ENCODE results near the gene TBC1D14. TPM values are rescaled to one million over a fixed set of nuclear protein-coding genes. Genes with fewer than 3 reads are reported as not detected.
"Not testable (repeated sequence)": the region's sequence is repeated elsewhere in the genome, so short reads cannot be mapped to it uniquely, and the experiment has no call there.

TBC1D14 gene
- total RNA-seq, 1 experiment from 2014 or later: 36.3 TPM

- no peak overlapping the region for H3K4me3 ChIP-seq (ENCODE audit: low read depth in 2 of 2, low read length in 2 of 2)
- H3K9me3 ChIP-seq (ENCODE audit: control insufficient read depth, insufficient read depth, low read depth, low read length): no peaks in the 10 kb centered on the region
- CTCF ChIA-PET: interaction anchor here (0.6 kb wide), 1 partner anchor 10 kb away, joined by 4 read pairs; no protein-coding TSS in a partner anchor
- no peaks in the 10 kb centered on the region for H3K4me1 ChIP-seq (ENCODE audit: control insufficient read depth, insufficient read depth, low read length)
- TF ChIP-seq CTCF (IDR thresholded peaks at IDR 0.05) (no peak), SIN3A (IDR thresholded peaks at IDR 0.05; ENCODE audit: borderline replicate concordance, insufficient read depth, low read depth, low read length) (no peak), REST (IDR thresholded peaks at IDR 0.05; ENCODE audit: insufficient read depth in 1 of 2, low read depth in 2 of 2, low read length in 1 of 2) (no peak), POLR2AphosphoS5 (IDR thresholded peaks at IDR 0.05; ENCODE audit: low read depth, low read length) (no peak), TCF7L2 (IDR thresholded peaks at IDR 0.05; ENCODE audit: low read depth, low read length) (no peak)
- H3K27me3 ChIP-seq (ENCODE audit: control insufficient read depth, insufficient read depth, low read length): no peaks in the 10 kb centered on the region
- intact Hi-C loops (cut with micrococcal nuclease; ENCODE audit: unreplicated experiment): no loop called here
- no TSS peak for BruUV-seq (replicated peaks)
- in situ Hi-C loops (cut with HindIII; ENCODE audit: low pct_unique_long_range_greater_than_20kb, low sequenced_read_pairs): no loop called here
- POLR2A ChIA-PET: interaction anchor here (0.6 kb wide), 1 partner anchor 167 kb away, joined by 3 read pairs; no protein-coding TSS in a partner anchor
- ATAC-seq (no peak), DNase-seq (ENCODE audit: low read depth, low spot score) (no peak)
- no peaks in the 10 kb centered on the region for H3K36me3 ChIP-seq (ENCODE audit: control insufficient read depth, insufficient read depth, low read length)
- no peak overlapping the region for H3K27ac ChIP-seq (ENCODE audit: low read length)
These were observed 167.7 kb downstream of the TBC1D14 start for GRCh38 chr4:7077371-7077770.

GRCh38 chr4:7078025-7078424 is 168.4 kb downstream of the TBC1D14 start:
- Histone ChIP-seq H3K4me1 (ENCODE audit: control insufficient read depth, insufficient read depth, low read length) (no peaks in the 10 kb centered on the region), H3K36me3 (ENCODE audit: control insufficient read depth, insufficient read depth, low read length) (no peaks in the 10 kb centered on the region), H3K9me3 (ENCODE audit: control insufficient read depth, insufficient read depth, low read depth, low read length) (no peaks in the 10 kb centered on the region), H3K27ac (ENCODE audit: low read length) (no peak overlapping the region), H3K27me3 (ENCODE audit: control insufficient read depth, insufficient read depth, low read length) (no peaks in the 10 kb centered on the region), H3K4me3 (ENCODE audit: low read depth in 2 of 2, low read length in 2 of 2) (no peak overlapping the region)
- BruUV-seq (replicated peaks): no TSS peak
- intact Hi-C loops (cut with micrococcal nuclease; ENCODE audit: unreplicated experiment) (no loop called here), in situ Hi-C loops (cut with HindIII; ENCODE audit: low pct_unique_long_range_greater_than_20kb, low sequenced_read_pairs) (no loop called here)
- TF ChIP-seq TCF7L2 (IDR thresholded peaks at IDR 0.05; ENCODE audit: low read depth, low read length): no peak
- TF ChIP-seq POLR2AphosphoS5 (IDR thresholded peaks at IDR 0.05; ENCODE audit: low read depth, low read length): no peak
- no peak for TF ChIP-seq REST (IDR thresholded peaks at IDR 0.05; ENCODE audit: insufficient read depth in 1 of 2, low read depth in 2 of 2, low read length in 1 of 2)
- no peak for TF ChIP-seq CTCF (IDR thresholded peaks at IDR 0.05)
- TF ChIP-seq SIN3A (IDR thresholded peaks at IDR 0.05; ENCODE audit: borderline replicate concordance, insufficient read depth, low read depth, low read length): no peak
- ChIA-PET CTCF (interaction anchor here (0.6 kb wide), 1 partner anchor 11 kb away, joined by 4 read pairs; no protein-coding TSS in a partner anchor), POLR2A (interaction anchor here (0.6 kb wide), 1 partner anchor 11 kb away, joined by 4 read pairs; no protein-coding TSS in a partner anchor)
- no peak for DNase-seq (ENCODE audit: low read depth, low spot score)
- ATAC-seq: no peak

GRCh38 chr4:7079483-7079882 is 169.9 kb downstream of the TBC1D14 start:
- H3K4me3 ChIP-seq (ENCODE audit: low read depth in 2 of 2, low read length in 2 of 2); BruUV-seq (replicated peaks); H3K9me3 ChIP-seq (ENCODE audit: control insufficient read depth, insufficient read depth, low read depth, low read length); H3K36me3 ChIP-seq (ENCODE audit: control insufficient read depth, insufficient read depth, low read length); H3K27me3 ChIP-seq (ENCODE audit: control insufficient read depth, insufficient read depth, low read length); intact Hi-C loops (cut with micrococcal nuclease; ENCODE audit: unreplicated experiment); H3K4me1 ChIP-seq (ENCODE audit: control insufficient read depth, insufficient read depth, low read length); in situ Hi-C loops (cut with HindIII; ENCODE audit: low pct_unique_long_range_greater_than_20kb, low sequenced_read_pairs); H3K27ac ChIP-seq (ENCODE audit: low read length); ATAC-seq; POLR2A ChIA-PET; DNase-seq (ENCODE audit: low read depth, low spot score): not testable (repeated sequence)
- CTCF ChIA-PET: interaction anchor here (0.6 kb wide), 2 partner anchors 170 to 479 kb away, joined by 3 read pairs; no protein-coding TSS in a partner anchor
